Retinal pigment epithelial cell (primary cell): ENCODE data around the gene RPLP1.

Source experiments
- DNase-seq: peaks from one replicate; pipeline ENCODE4 v3.0.0-alpha.2; 2010; ENCODE audit warnings: low read depth
- H3K4me3 ChIP-seq: 2 replicates; pipeline ENCODE4 v1.5.1; 2011; ENCODE audit warnings: mild to moderate bottlenecking, low read length, control low read depth, moderate library complexity
- TF ChIP-seq, protein P1 (sequence below): conservative IDR thresholded peaks from 2 replicates; pipeline ENCODE4 v1.5.1; 2011; ENCODE audit warnings: low read depth, low read length, control low read depth, inconsistent platforms

The RPLP1 gene

DNA sequence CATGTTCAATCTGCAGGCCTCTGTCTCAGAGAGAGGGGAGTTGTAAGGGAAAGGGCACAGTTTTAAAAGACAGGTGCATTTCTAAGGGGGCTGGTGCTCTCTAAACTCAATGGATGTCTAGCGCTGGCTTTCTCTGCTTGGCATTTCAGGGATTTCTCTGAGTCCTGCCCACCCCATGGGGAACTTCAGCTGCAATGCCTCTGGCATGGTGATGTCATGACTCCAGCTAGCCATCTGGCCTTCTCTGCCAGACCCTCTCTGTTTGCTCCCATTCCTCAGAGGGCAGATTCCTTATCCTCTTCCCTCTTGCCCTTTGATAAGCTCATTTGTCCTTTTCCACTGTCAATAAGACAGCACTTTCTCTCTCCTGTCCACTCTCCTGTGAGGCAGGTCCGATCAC is 40.8 kb downstream of the RPLP1 start:
- TF ChIP-seq, protein P1, sequence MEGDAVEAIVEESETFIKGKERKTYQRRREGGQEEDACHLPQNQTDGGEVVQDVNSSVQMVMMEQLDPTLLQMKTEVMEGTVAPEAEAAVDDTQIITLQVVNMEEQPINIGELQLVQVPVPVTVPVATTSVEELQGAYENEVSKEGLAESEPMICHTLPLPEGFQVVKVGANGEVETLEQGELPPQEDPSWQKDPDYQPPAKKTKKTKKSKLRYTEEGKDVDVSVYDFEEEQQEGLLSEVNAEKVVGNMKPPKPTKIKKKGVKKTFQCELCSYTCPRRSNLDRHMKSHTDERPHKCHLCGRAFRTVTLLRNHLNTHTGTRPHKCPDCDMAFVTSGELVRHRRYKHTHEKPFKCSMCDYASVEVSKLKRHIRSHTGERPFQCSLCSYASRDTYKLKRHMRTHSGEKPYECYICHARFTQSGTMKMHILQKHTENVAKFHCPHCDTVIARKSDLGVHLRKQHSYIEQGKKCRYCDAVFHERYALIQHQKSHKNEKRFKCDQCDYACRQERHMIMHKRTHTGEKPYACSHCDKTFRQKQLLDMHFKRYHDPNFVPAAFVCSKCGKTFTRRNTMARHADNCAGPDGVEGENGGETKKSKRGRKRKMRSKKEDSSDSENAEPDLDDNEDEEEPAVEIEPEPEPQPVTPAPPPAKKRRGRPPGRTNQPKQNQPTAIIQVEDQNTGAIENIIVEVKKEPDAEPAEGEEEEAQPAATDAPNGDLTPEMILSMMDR, result no peak
- DNase-seq, result no peak
- no peak overlapping the region for H3K4me3 ChIP-seq

- DNase-seq, result no peak
- H3K4me3 ChIP-seq, result no peak overlapping the region
- TF ChIP-seq, protein P1, result no peak
Measured at GRCh38 chr15:69496001-69496400, 43.4 kb downstream of the RPLP1 start.

DNA sequence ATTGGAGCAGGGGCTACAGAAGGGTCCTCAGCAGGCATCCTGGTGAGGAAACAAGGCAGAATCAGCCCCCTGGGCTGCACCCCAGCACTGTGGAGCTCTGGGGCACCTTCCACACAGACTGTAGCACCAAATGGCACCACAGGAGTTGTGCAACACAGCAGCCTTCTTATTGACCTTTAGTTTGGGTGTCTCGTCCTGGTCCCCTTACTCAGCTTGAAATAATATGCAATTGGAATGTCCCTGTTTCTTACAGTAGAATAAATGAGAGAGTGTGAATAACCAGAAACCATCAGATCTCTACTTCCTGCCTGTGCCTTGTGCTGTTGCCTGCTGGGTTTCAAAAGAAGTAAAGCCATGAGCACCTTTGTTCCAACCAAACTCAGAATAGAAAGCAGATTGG is 44.5 kb downstream of the RPLP1 start:
- no peak for DNase-seq
- no peak overlapping the region for H3K4me3 ChIP-seq
- TF ChIP-seq, protein P1, result no peak

DNA sequence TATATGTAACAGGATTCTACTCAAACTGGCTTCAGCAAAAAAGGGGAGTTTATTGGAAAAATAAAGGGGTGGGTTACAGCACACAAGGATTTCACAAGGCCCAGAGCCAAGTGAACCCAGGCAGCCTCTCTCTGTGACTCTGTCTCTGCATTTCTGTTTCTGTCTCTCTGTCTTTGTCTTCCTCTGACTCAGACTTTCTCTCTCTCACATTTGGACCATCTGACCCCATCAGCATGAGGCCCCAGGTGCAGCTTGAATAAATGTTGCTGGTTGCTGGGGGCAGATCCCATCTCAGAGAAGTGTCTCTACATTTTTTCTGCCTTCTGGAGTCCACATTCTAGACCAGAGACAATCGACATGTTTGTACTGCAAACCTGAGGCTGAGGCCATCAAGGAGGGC is 45.0 kb downstream of the RPLP1 start:
- no peak for DNase-seq
- TF ChIP-seq, protein P1, result no peak
- H3K4me3 ChIP-seq, result no peak overlapping the region

DNA sequence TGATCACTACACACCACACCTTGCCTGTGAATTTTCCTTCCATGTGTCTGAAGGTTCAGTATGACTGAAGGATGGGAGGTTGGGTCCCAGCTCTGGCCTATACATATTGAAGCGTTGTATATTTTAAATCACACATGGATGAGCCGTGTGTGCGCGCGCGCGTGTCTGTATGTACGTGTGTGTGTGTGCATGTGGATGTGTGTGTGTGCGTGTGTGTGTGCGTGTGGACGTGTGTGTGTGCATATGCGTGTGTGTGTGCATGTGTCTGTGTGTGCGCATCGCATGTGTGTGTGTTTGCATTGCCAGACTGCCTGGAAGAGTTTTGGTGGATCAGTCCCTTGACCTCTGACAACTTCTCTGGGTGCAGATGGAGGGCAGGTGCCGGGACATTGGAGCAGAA is 45.7 kb downstream of the RPLP1 start:
- H3K4me3 ChIP-seq, result no peak overlapping the region
- DNase-seq, result no peak
- TF ChIP-seq, protein P1, result no peak

DNA sequence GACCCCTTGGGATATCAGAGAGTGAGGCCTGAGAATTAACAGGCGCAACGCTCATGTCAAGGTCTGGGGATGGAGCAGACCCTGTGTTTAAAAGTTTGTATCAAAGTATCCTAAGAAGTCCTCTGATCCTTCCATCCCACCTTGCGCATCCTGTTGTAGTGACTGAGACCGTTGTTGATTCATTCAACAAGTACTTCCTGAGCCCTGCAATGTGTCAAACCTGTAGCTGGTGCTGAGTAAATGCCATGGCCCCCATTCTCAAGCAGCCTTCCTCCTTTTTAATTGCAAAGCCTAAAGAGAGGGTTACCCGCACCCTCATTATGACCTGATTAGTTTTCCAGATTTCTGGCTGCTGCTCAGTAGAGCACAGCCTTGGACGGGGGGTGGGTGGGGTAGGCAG is 46.4 kb downstream of the RPLP1 start:
- TF ChIP-seq, protein P1, result no peak
- DNase-seq, result no peak
- no peak overlapping the region for H3K4me3 ChIP-seq

- H3K4me3 ChIP-seq, result no peak overlapping the region
- TF ChIP-seq, protein P1, result no peak
- no peak for DNase-seq
Measured at GRCh38 chr15:69499521-69500211, 47.0 kb downstream of the RPLP1 start.
